Mammary epithelial cell (primary cell): Measurements from ENCODE around the gene ICE1.

Experiments
- CTCF ChIP-seq, 2 donors: IDR thresholded peaks in 1 of 2; conservative IDR thresholded peaks in 1 of 2; 2 replicates each; pipeline ENCODE4 v1.5.1; 2011 to 2012; ENCODE audit warnings: inconsistent platforms in 2 of 2, low read length in 2 of 2, mild to moderate bottlenecking in 2 of 2, control low read depth in 1 of 2, low read depth in 1 of 2; ENCODE audit not compliant: insufficient read depth in 1 of 2; ENCODE audit errors: extremely low read depth in 1 of 2
- EZH2 ChIP-seq: IDR thresholded peaks from 2 replicates; pipeline ENCODE4 v1.6.1; 2012; ENCODE audit warnings: low read length, inconsistent platforms, borderline replicate concordance

GRCh38 chr5:5490774-5491347 is 68.4 kb downstream of the ICE1 start:
- TF ChIP-seq CTCF (conservative IDR thresholded peaks at IDR 0.05 in 1 of 2, IDR thresholded peaks at IDR 0.05 in 1 of 2; ENCODE audit: extremely low read depth in 1 of 2, insufficient read depth in 1 of 2, low read depth in 1 of 2, low read length in 2 of 2) (no peak), EZH2 (no peak)
